Type B pancreatic cell (in vitro differentiated cells): Measurements from ENCODE around the gene SNCB. TPM values are rescaled to one million over a fixed set of nuclear protein-coding genes. Genes with fewer than 3 reads are reported as not detected.
"Not testable (repeated sequence)": the region's sequence is repeated elsewhere in the genome, so short reads cannot be mapped to it uniquely, and the experiment has no call there.

Source experiments
- DNase-seq: peaks from one replicate; pipeline ENCODE4 v3.0.0; 2021; ENCODE audit warnings: mixed read lengths; ENCODE audit not compliant: unreplicated experiment; ENCODE audit errors: extremely low spot score
- H3K27ac Mint-ChIP-seq: 2 replicates; pipeline ENCODE4 v1.8.0; 2021; ENCODE audit warnings: mild to moderate bottlenecking, mixed read lengths
- H3K27me3 Mint-ChIP-seq: 2 replicates; pipeline ENCODE4 v1.8.0; 2021; ENCODE audit warnings: mixed read lengths
- H3K36me3 Mint-ChIP-seq: 2 replicates; pipeline ENCODE4 v1.8.0; 2021; ENCODE audit warnings: mixed read lengths
- H3K4me1 Mint-ChIP-seq: one replicate; pipeline ENCODE4 v1.8.0; 2021; ENCODE audit warnings: mixed read lengths; ENCODE audit not compliant: unreplicated experiment
- H3K4me3 Mint-ChIP-seq: 2 replicates; pipeline ENCODE4 v1.8.0; 2021; ENCODE audit warnings: mild to moderate bottlenecking, mixed read lengths
- H3K9me3 Mint-ChIP-seq: 2 replicates; pipeline ENCODE4 v1.8.0; 2021; ENCODE audit warnings: mixed read lengths
- CTCF ChIP-seq: fragments of 200-600 bp; sonication (generic); conservative IDR thresholded peaks from 2 replicates; pipeline ENCODE4 v1.5.0; 2021; ENCODE audit warnings: antibody characterized with exemption, mild to moderate bottlenecking
- total RNA-seq: library from RNA; stranded (reverse); gene quantifications from 2 replicates; pipeline ENCODE4 v1.2.1, GENCODE V29; 2021; ENCODE audit warnings: low replicate concordance

SNCB gene
- total RNA-seq, 1 donor from 2014 or later = 0.97 TPM

DNA sequence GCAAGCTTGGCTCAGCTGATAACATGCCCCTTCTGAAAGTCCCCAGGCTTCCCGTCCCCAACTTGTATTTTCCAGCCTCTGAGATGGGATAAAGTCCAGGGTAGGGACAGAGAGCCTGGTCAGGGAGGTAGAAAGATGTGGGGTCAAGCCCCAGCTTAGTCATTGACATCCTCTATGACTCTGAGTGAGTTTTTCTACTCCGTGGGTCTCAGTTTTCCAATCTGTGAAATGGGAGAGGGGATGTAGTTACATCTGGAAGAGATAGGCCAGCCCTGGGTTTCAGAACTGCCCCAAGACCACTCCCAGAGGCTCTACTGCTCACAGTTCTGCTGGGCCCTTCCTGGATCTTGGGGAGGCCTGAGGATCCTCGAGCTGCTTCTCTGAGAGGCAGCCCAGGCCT is 23.5 kb downstream of the SNCB start:
- DNase-seq = no peak
- no peak overlapping the region for H3K4me3 Mint-ChIP-seq
- no peak overlapping the region for H3K27ac Mint-ChIP-seq
- peaks cover 19% of the 10 kb centered on the region for H3K27me3 Mint-ChIP-seq
- no peaks in the 10 kb centered on the region for H3K36me3 Mint-ChIP-seq
- no peaks in the 10 kb centered on the region for H3K9me3 Mint-ChIP-seq
- TF ChIP-seq CTCF = no peak
- H3K4me1 Mint-ChIP-seq = peaks cover 19% of the 10 kb centered on the region

- H3K27ac Mint-ChIP-seq = no peak overlapping the region
- TF ChIP-seq CTCF = no peak
- H3K27me3 Mint-ChIP-seq = peaks cover 12% of the 10 kb centered on the region
- H3K36me3 Mint-ChIP-seq = no peaks in the 10 kb centered on the region
- no peaks in the 10 kb centered on the region for H3K9me3 Mint-ChIP-seq
- H3K4me1 Mint-ChIP-seq = peaks cover 19% of the 10 kb centered on the region
- DNase-seq = no peak
- no peak overlapping the region for H3K4me3 Mint-ChIP-seq
These were observed 24.3 kb downstream of the SNCB start for GRCh38 chr5:176606032-176606431.

DNA sequence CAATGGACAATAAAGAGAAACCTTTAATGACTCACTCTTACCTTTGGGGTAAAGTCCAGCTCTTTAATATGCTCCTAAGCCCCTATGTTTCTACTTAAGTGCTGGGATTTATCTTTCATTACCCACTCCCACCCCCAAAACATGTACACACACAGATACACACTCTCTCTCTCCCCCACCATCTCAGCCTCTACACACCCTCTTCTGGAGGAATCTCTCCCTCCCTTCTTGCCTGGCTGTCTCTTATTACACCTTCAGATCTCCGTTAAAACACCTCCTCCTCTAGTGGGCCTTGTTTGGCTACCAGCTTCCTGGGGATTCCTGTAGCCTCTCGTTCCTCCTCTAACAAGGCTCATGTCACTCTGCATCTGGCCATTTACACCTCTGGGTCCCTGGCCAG is 27.2 kb downstream of the SNCB start:
- H3K27ac Mint-ChIP-seq = no peak overlapping the region
- H3K4me1 Mint-ChIP-seq = peaks cover 12% of the 10 kb centered on the region
- H3K36me3 Mint-ChIP-seq = no peaks in the 10 kb centered on the region
- TF ChIP-seq CTCF = no peak
- no peaks in the 10 kb centered on the region for H3K9me3 Mint-ChIP-seq
- no peak for DNase-seq
- peaks cover 3% of the 10 kb centered on the region for H3K27me3 Mint-ChIP-seq
- no peak overlapping the region for H3K4me3 Mint-ChIP-seq

DNA sequence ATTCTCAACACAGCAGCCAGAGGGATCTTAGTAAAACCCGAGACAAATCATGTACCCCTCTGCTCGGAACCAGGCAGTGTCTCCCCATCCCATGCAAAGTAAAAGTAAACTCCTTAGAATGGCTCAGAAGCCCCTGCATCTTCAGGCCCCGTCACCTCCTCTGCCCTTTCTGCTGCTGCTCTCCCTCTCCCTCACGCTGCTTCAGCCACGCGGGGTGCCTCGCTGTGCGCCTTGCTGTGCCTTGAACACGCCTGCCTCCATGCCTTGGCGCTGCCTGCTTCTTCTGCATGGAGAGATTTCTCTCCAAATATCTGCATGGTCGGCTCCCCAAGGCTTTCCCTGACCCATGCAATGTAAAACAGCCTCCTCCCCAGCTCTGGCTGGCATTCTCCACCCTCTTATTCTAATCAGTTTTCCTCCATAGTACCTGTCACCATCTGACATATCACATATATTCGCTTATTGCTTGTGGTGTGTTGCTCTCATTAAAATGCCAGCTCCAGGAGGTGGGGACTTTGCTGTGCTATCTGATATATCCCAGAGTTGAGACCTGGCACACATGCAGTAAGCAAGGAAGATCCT is 28.3 kb downstream of the SNCB start:
- Mint-ChIP-seq H3K4me1 (peaks cover 12% of the 10 kb centered on the region), H3K27ac (no peak overlapping the region), H3K9me3 (no peaks in the 10 kb centered on the region), H3K4me3 (no peak overlapping the region), H3K36me3 (no peaks in the 10 kb centered on the region), H3K27me3 (peaks cover 3% of the 10 kb centered on the region)
- no peak for DNase-seq
- TF ChIP-seq CTCF = no peak

DNA sequence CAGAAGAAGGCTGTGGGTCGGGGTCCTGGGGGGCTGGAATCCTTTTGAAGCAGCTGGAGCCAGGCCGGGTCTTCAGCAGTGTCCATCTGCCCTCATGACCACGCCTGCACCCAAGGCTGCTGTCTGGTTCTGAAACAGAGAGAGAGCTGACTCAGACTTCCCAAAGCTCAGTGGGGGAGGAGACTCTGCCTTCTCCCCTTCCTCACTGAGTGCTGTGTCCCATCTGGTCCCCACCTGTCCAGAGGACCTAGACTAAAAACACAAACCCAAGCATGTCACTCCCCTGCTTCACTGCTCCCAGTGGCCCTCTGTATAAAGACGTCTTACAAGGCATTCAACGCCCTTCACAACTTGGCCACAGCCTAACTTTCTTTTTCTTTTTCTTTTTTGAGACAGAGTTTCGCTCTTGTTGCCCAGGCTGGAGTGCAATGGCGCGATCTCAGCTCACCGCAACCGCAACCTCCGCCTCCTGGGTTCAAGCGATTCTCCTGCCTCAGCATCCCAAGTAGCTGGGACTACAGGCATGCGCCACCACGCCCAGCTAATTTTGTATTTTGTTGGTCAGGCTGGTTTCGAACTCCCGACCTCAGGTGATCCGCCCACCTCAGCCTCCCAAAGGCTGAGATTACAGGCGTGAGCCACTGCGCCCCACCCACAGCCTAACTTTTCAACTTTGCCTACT is 30.4 kb downstream of the SNCB start:
- not testable (repeated sequence) for H3K9me3 Mint-ChIP-seq, H3K4me3 Mint-ChIP-seq, H3K36me3 Mint-ChIP-seq, H3K27me3 Mint-ChIP-seq, H3K27ac Mint-ChIP-seq, DNase-seq
- peaks cover 12% of the 10 kb centered on the region for H3K4me1 Mint-ChIP-seq
